OCI-LY7 (cell line): Measurements from ENCODE around the gene LMO2.

Experiments
- CTCF ChIP-seq: fragments of 200-600 bp; sonication (generic); conservative IDR thresholded peaks from 2 replicates; pipeline ENCODE4 v1.5.1; 2014; ENCODE audit warnings: mild to moderate bottlenecking, antibody characterized with exemption, low read length, moderate library complexity, mixed read lengths
- EZH2phosphoT487 ChIP-seq: fragments of 200-600 bp; sonication (generic); IDR thresholded peaks from 2 replicates; pipeline ENCODE4 v1.6.1; 2018; ENCODE audit warnings: low read depth, borderline replicate concordance, mild to moderate bottlenecking, mixed run types, antibody characterized with exemption, low read length, moderate library complexity, mixed read lengths

GRCh38 chr11:33935461-33936456 is 43.9 kb upstream of the LMO2 start:
- TF ChIP-seq EZH2phosphoT487 (no peak), CTCF (no peak)
